ENCODE results near the gene SEC24A. TPM values are rescaled to one million over a fixed set of nuclear protein-coding genes. Genes with fewer than 3 reads are reported as not detected.
A peak's percentile ranks its signal among the peaks of the same experiment; 100 is the strongest.
"Not testable (repeated sequence)": the region's sequence is repeated elsewhere in the genome, so short reads cannot be mapped to it uniquely, and the experiment has no call there.

SEC24A gene
- total RNA-seq, 3 donors from 2014 or later, result 23.0 to 30.4 (median 23.9) TPM

DNA sequence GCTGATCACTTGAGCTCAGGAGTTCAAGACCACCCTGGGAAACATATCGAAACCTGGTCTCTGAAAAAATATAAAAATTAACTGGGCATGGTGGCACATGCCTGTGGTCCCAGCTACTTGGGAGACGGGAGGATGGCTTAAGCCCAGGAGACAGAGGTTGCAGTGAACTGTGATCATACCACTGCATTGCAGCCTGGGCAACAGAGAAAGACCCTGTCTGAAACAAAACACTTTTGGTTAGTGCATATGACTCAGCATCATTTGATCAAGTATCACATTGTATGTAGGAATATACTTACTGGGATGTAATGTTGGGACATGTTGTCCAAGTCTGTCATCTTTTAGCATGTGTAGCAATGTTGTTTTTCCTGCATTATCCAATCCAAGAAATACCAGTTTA, 28.0 kb upstream of the SEC24A start:
- ATAC-seq (no peak), DNase-seq (no peak)
- peaks cover 4% of the 10 kb centered on the region for H3K4me1 ChIP-seq (ENCODE audit: low read depth)
- no peaks in the 10 kb centered on the region for H3K9me3 ChIP-seq
- no peak overlapping the region for H3K4me3 ChIP-seq
- intact Hi-C loops (cut with DNase I, micrococcal nuclease), result no loop called here
- TF ChIP-seq, protein P1, sequence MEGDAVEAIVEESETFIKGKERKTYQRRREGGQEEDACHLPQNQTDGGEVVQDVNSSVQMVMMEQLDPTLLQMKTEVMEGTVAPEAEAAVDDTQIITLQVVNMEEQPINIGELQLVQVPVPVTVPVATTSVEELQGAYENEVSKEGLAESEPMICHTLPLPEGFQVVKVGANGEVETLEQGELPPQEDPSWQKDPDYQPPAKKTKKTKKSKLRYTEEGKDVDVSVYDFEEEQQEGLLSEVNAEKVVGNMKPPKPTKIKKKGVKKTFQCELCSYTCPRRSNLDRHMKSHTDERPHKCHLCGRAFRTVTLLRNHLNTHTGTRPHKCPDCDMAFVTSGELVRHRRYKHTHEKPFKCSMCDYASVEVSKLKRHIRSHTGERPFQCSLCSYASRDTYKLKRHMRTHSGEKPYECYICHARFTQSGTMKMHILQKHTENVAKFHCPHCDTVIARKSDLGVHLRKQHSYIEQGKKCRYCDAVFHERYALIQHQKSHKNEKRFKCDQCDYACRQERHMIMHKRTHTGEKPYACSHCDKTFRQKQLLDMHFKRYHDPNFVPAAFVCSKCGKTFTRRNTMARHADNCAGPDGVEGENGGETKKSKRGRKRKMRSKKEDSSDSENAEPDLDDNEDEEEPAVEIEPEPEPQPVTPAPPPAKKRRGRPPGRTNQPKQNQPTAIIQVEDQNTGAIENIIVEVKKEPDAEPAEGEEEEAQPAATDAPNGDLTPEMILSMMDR (IDR thresholded peaks at IDR 0.05), result no peak
- H3K36me3 ChIP-seq (ENCODE audit: low read depth), result peaks cover 13% of the 10 kb centered on the region

DNA sequence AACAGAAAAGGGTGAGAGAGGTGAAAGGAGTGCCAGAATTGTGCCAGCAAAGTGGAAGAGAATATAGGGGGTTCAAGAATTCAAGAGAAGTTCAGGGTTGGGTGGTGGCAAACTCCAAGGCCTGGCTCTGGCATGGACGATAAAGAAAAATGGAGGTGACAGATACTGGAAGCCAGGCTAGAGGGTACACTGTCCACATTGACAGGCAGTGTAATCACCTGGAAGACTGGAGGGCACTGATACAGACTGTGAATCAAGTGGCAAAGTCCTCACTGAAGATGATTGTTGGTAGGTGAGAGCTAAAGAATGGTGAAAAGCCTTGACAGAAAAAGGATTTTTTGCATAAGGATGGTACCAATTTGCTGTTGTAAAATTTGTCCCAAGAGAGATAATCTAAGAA, 23.0 kb upstream of the SEC24A start:
- no peaks in the 10 kb centered on the region for H3K36me3 ChIP-seq (ENCODE audit: low read depth)

DNA sequence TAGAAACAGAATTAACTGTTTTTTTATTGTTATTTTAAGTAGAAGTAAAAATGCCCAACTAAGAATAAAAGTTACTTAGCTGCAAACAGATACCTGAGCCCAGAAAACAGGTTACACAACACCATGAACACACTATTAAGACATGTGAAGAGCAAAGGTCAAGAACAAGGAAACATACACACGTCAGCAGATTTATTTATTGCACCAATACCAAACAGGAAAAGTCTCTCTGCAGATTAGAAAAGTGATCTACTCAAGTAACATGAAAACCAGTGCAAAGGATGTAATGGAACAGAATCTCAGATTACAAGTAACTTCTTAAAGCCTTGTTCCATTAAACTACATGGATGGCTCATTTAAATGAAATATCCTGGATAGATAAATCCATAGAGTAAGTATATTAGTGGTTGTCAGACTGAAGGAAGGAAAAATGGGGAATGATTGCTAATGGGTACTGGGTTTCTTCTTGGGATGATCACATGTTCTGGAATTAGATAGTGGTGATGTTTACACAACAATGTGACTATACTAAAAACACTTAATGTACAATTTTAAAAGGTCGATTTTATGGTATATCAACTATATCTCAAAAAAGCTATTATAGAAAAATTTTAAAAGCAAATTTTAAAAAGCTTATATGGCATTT, 22.1 kb upstream of the SEC24A start:
- H3K36me3 ChIP-seq (ENCODE audit: low read depth), result no peaks in the 10 kb centered on the region
- intact Hi-C loops (cut with DNase I, micrococcal nuclease), result no loop called here
- H3K4me1 ChIP-seq (ENCODE audit: low read depth), result peaks cover 18% of the 10 kb centered on the region
- no peaks in the 10 kb centered on the region for H3K9me3 ChIP-seq
- no peak overlapping the region for H3K4me3 ChIP-seq
- DNase-seq (no peak), ATAC-seq (peak; percentile 96)
- TF ChIP-seq, protein P1 (IDR thresholded peaks at IDR 0.05), result no peak

More for the DNA sequence above, 23.0 kb upstream of the SEC24A start:
- Histone ChIP-seq H3K4me1 (ENCODE audit: low read depth) (peaks cover 14% of the 10 kb centered on the region), H3K9me3 (no peaks in the 10 kb centered on the region), H3K4me3 (no peak overlapping the region)
- DNase-seq (no peak), ATAC-seq (peak; percentile 43)
- intact Hi-C loops (cut with DNase I, micrococcal nuclease), result no loop called here
- TF ChIP-seq, protein P1 (IDR thresholded peaks at IDR 0.05), result no peak

DNA sequence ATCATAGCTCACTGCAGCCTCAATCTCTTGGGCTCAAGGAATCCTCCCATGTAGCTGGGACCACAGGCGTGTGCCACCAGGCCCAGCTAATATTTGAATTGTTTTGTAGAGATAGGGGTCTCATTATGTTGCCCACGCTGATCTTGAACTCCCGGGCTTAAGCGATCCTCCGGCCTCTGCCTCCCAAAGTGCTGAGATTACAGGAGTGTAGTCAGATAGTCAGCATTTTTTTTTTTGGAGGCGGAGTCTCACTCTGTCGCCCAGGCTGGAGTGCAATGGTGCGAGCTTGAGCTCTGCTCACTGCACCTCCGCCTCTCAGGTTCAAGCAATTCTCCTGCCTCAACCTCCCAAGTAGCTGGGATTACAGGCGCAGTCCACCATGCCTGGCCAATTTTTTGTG, 14.4 kb upstream of the SEC24A start:
- Histone ChIP-seq H3K4me3 (no peak overlapping the region), H3K9me3 (no peaks in the 10 kb centered on the region), H3K4me1 (ENCODE audit: low read depth) (peaks cover 20% of the 10 kb centered on the region), H3K36me3 (ENCODE audit: low read depth) (no peaks in the 10 kb centered on the region)
- DNase-seq (no peak), ATAC-seq (no peak)
- TF ChIP-seq, protein P1 (IDR thresholded peaks at IDR 0.05), result no peak
- intact Hi-C loops (cut with DNase I, micrococcal nuclease), result no loop called here

DNA sequence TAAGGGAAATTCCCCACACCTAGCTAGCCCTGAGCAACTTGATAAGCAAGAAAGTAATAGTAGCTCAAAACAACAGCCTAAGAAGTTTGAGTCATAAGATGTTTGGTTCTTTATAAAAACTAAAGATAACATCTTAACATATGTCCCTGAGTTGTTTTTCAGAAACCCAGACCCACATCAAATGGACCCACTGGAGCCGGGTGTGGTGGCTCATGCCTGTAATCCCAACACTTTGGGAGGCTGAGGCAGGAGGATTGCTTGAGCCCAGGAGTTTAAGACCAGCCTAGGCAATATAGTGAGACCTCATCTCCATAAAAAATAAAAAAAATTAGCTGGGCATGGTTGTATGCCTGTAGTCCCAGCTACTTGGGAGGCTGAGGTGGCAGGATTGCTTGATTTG, 13.2 kb upstream of the SEC24A start:
- ATAC-seq; H3K9me3 ChIP-seq; H3K4me3 ChIP-seq; DNase-seq; H3K36me3 ChIP-seq (ENCODE audit: low read depth); intact Hi-C loops (cut with DNase I, micrococcal nuclease): not testable (repeated sequence)
- peaks cover 21% of the 10 kb centered on the region for H3K4me1 ChIP-seq (ENCODE audit: low read depth)

DNA sequence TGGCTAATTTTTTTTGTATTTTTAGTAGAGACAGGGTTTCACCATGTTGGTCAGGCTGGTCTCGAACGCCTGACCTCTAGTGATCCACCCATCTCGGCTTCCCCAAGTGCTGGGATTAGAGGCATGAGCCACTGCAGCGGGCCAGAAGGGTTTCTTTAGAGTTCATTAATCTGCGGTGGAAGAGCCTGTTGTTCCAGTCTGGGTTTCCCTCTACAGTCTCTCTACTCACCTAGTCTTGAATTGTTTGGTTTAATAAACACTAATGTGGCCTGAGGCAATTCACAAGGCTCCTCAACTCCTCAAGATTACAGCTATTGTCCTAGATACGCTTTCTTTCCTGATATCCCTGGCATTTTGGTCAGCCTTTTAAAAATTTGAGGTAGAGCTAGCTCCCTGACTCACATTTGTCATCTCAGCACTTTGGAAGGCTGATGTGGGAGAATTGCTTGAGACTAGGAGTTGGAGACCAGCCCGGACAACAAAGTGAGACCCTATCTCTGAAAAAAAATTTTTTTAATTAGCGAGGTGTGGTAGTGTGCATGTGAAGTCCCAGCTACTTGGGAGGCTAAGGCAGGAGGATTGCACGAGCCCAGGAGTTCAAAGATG, 11.4 kb upstream of the SEC24A start:
- intact Hi-C loops (cut with DNase I, micrococcal nuclease), result no loop called here
- TF ChIP-seq, protein P1 (IDR thresholded peaks at IDR 0.05), result no peak
- no peak for DNase-seq
- no peak for ATAC-seq
- peaks cover 14% of the 10 kb centered on the region for H3K4me1 ChIP-seq (ENCODE audit: low read depth)
- H3K4me3 ChIP-seq, result no peak overlapping the region
- no peaks in the 10 kb centered on the region for H3K36me3 ChIP-seq (ENCODE audit: low read depth)
- H3K9me3 ChIP-seq, result no peaks in the 10 kb centered on the region

All from mucosa of descending colon (tissue), 3 donors.